Limb (tissue), 2 donors: ENCODE data around the gene TTC12.
A peak's percentile ranks its signal among the peaks of the same experiment; 100 is the strongest.

Experiments used
- DNase-seq, 2 donors: peaks; one replicate each; pipeline ENCODE4 v3.0.0-alpha.2; 2016; ENCODE audit errors: extremely low spot score in 2 of 2

Gene TTC12, protein sequence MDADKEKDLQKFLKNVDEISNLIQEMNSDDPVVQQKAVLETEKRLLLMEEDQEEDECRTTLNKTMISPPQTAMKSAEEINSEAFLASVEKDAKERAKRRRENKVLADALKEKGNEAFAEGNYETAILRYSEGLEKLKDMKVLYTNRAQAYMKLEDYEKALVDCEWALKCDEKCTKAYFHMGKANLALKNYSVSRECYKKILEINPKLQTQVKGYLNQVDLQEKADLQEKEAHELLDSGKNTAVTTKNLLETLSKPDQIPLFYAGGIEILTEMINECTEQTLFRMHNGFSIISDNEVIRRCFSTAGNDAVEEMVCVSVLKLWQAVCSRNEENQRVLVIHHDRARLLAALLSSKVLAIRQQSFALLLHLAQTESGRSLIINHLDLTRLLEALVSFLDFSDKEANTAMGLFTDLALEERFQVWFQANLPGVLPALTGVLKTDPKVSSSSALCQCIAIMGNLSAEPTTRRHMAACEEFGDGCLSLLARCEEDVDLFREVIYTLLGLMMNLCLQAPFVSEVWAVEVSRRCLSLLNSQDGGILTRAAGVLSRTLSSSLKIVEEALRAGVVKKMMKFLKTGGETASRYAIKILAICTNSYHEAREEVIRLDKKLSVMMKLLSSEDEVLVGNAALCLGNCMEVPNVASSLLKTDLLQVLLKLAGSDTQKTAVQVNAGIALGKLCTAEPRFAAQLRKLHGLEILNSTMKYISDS

DNA sequence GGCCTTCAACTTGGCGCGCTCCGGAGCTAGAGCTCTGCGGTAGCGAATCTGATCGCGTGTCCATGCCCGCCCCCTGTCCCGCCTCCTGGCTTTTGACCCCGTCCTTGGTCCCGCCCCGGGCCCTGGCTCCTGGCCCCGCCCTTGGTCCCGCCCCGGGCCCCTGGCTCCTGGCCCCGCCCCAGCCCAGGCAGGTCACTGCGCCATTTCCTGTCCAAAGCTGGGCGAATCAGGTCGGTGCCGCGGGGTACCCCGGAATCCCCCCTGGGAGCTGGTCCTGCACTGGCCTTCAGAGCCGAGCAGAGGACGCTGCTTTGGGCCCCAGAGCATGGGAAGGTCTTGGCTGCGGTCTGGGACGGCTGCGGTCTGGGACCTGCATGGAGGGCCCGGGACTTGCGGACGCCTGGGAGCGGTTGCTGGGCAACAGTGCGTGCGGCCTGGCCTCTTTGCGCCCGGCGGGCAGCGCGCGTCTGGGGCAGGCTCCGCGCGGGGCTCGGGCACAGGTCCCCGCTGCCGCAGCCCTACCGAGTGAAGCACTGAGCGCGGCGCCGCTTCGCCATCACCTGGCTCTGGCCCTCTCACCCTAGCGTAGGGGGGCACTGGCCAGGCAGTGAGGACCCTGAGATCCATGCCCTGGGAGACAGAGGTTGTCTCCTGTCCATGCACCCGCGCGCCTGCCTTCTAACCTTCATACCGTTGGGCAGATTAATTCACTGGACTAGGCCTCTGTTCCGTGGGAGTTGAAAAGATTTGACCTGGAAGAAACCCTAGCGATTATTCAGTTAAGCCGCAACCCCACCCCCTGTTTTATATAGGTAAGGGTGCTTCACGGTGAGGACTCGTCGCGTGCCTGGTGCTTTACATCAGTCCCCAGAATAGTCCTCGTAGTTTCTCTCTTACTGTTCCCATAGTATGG, at the start of gene TTC12:
TTC12 (plus strand) TSS at position 195 of the 913 bp plus-strand sequence. CDS start 1,675 bp downstream, outside the sequence.
- peak; percentile 84 to 94 for DNase-seq

DNA sequence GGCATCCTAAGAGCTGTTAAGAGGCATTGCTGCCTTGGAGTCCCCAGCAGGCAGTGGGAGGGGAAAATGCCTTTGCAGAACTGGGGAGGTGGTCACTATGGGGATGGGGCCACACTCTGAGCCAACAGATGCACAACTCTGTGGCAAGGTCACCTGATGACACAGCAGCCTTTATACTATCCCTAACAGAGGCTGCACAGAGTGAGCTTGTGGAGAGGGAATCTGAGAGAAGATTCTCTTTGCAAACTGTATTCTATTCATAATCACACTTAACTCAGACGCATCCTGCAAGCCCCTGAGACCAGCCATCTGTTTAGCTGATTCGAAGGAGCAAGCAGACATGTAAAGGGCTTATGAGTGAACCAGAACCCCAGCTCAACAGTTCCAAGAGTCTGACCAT, 49.0 kb upstream of the TTC12 start:
- no peak for DNase-seq

DNA sequence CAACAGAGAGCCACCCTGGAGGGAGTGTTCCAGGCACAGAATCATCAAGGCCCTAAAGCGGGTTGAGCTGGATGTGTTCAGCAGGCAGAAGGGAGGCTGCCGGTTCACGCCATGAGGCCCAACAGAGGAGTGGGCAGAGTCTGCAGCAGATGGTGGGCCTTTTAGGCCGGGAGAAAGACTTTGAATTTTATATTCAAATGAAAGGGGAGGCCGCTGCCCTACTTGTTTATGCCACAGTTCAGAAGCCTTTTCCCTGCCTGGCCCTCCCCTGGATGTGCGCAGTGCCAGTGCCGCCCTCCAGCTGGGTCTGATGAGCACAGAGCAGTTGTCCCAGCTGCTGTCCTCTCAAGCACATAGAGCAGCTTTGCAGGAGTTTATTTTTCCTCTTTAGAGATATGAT, 46.9 kb upstream of the TTC12 start:
- DNase-seq, result no peak

DNA sequence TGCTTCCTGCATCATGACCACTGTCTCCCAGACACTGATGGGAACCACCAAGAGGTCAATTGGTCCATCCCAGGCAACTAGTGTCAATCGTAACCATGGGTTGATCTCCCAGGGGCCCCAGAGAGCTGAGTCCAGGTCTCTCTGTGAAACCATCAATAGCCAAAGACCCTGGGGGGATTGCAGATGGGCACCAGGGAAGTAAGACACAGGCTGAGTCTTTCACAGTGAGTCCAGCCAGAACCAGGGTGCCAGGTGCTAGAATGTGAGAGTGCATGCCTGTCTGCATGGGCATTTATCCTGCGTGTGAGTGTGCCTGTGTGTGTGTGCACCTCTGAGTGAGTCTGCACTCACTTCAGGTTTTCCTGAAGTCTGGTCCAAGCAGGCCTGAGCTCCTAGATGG, 45.3 kb upstream of the TTC12 start:
- no peak for DNase-seq

DNA sequence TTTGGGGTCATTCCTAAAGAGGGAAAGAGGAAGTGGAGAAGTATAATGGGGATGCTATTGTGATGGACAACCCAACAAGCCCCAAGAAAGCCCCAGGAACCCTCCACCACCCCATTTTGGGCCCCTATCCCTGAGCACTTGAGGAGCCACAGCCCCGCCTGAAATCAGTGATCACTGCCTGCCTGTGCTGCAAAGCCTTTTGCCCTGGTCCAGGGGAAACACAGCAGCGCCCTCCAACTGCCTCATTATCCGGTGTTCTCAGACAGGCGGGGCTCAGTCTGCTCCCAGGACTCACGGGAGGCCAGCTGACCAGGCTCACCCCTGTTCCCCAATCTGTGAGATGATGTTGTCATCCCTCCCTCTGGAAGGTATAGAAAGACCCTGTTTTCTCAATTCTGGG, 44.7 kb upstream of the TTC12 start:
- no peak for DNase-seq

DNA sequence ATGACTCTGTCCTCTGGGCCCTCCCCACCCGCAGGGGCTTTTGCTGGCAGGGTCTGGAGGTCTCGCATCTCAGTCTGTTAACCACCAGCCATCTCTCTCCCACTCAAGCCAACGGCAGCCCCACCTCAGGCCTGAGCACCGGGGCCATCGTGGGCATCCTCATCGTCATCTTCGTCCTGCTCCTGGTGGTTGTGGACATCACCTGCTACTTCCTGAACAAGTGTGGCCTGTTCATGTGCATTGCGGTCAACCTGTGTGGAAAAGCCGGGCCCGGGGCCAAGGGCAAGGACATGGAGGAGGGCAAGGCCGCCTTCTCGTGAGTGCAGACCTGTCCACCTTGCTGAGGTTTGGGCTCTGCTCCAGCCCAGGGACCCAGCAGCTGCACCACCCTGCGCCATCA, 44.3 kb upstream of the TTC12 start:
- no peak for DNase-seq

DNA sequence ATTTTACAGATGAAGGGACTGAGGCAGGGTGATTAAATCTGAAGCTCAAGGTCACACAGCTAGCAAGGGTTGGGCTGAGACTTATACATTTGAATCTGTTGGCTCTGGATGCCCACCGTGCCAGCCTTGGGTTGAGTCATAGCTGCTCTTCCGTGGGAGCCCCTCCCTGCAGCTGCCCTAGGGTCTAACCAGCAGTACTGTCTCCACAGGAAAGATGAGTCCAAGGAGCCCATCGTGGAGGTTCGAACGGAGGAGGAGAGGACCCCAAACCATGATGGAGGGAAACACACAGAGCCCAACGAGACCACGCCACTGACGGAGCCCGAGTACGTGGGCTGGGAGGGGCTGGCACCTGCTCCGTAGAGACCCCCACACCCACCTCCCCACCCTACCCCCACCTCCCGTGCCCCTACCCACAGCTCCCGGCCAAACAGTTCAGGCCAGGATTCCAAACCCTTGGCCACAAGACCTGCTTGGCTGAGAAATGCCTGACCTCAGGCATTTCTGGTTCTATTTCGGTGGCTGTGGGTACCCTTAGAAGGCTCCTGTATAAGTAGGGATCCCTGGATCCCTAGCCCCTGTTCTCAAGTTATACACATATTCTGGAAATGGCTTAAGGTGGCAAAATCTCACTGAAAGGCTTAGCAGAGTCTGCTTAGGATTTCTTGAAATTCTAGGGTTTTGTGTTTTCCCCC, 42.7 kb upstream of the TTC12 start:
- no peak for DNase-seq

DNA sequence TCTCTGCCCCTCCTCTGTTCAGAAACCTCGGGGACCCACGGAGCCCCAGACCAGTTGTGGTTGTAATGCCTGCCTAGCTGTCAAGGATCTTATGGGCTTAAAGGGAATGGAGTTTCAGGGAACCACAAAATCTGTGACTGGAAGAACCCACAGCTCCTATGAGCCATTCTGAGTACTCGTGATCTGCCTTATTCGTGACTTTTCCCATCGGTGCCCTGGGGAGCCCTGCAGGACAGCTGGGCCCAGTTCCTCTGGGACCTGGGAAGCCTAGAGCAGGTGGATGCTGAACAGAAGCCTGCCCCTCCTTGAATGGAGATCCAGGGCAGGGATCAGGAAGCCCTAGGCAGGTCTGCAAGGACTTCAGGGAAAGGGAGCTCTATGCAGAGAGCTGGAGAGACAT, 42.1 kb upstream of the TTC12 start:
- no peak for DNase-seq

DNA sequence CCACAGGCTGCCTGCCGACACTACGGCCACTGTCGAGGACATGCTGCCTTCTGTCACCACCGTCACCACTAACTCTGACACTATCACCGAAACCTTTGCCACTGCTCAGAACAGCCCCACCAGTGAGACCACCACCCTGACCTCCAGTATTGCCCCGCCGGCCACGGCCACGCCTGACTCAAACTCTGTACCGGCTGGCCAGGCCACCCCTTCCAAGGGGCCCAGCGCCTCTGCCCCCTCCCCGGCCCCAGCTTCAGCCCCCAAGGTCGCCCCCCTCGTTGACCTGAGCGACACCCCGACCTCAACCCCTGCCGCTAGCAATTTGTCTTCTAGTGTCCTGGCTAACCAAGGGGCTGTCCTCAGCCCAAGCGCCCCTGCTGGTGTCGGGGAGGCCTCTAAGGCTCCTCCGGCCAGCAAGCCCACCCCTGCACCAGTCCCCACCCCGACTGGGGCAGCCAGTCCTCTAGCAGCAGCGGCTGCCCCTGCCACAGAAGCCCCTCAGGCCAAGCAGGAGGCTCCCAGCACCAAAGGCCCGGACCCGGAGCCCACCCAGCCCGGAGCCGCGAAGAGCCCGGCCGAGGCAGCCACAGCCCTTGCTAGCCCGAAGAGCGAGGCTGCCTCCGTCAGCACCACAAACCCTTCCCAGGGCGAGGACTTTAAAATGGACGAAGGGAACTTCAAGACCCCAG, 41.3 kb upstream of the TTC12 start:
- DNase-seq, result no peak

DNA sequence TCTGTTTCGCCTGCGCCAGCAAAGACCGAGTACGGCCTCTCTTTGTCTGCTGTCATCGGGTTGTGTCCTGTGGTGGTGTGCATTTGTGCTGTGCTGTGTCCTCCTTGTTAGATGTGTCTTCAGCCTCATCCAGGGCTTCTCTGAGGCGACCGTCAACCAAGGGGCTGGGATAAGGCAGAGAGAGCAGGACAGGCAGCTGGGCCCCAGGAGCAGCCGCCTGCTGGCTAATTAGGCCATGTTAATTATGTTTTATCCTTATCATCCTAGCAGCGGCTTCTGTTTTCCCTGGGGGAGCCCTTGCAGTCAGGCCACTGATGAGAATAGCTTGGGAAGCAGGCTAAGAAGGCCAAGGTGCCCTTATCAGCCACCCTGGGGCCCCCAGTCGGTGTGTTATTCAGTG, 40.7 kb upstream of the TTC12 start:
- no peak for DNase-seq

DNA sequence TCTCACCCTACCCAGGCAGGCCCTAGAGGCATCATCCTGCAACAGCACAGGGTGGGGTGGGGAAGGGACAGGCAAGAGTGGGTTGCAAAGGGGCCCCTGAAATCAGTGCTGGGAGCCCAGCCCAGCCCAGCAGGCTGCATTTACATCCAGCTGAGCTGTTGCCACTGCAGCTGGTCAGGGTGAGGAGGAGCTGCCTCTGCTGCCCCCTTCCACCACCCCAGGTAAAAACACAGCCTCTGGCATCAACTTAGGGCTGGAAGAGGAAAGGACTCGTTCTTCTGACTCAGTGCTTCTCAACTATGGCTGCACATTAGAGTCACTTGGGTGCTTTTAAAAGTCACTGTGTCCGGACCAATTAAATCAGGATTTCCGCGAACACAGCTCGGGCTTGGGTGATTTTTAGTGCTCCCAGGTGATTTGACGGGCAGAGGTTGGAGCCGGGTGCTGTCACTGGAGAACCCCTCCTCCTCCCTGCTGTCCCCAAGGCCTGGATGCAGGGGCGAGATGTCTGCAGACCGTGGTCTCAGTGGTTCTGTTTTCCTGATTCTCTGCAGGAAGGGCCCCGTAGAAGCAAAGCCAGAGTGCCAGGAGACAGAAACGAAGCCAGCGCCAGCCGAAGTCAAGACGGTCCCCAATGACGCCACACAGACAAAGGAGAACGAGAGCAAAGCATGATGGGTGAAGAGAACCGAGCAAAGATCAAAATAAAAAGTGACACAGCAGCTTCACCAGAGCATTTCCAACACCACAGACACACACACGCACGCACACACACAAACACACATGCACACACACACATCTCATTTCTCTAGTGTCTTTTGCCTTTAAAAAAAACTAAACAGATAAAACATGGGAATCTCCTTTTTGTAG, 39.4 kb upstream of the TTC12 start:
- no peak for DNase-seq

DNA sequence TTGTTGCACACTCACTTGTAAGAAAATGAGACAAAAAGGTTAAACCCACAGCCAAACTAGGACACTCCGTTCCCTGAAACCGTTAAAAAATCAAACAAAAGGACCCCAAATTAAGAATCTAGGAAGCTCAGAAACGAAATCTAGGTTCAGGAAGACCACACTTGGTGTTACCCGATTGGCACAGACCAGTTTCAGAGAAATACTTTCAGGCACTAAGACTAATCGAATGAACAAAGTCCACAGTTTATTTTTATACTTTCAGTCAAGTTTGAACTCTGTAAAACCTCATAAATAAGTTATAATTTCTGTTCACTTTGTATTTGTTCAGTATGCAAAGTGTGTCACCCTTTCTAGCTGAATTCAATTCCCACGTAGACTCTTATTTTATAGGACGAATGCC, 38.8 kb upstream of the TTC12 start:
- DNase-seq, result no peak

DNA sequence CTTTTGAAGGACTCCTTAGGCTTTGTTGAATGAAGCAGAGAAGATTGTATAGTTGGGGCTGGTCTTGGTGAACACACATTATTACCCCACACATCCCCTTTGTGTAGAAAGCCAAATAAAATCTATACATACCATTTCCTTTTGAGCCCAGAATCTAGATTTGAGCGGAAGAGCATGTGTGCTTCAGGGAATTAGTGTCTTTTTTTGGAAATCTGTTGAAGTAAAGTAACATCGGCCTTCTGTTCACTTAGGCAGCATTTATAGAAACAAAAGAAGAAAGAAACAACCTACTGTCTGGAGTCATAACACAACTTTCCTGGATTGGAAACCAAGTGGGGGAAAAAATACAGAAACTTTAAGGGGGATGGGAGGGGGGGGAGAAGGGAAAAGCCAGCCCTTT, 37.9 kb upstream of the TTC12 start:
- DNase-seq, result no peak

DNA sequence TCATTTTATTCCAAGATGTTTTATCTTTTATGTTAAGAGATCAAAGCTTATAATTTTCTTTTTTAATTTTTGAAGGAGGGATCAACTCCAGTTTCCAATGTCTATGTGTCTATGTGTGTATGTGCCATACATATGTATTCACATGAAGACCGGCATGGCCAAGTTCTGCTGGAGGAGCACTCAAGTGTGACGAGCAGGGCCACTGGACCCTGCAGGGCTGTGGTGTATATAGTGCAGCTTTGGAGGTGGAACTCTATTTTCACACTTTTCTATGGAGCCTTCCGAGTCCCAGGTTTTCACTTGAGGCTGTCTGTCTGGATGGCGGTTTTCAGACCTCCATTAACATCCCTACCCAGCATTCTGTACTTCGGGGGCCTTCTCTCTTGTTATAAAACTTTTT, 36.5 kb upstream of the TTC12 start:
- peak in 1 of 2 donors; percentile 4 for DNase-seq

DNA sequence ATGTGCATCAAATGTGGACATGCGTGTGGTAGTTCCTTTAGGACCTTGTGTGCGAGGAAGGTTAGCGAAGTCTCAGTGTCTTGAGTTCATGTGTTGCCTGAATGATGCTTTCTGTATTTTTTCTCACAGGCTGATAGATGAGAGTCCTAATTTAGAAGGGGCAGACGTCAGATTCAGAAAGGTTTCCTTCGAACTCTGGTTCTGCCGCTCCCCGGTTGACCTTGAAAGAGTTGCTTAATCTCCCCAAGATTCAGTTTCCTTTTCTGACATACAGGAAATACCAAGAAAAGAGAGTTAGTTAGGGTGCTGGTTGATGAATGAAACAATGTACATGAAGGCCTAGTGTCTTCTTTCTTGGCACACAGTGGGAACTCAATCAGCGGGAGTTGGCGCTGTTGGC, 35.9 kb upstream of the TTC12 start:
- no peak for DNase-seq

DNA sequence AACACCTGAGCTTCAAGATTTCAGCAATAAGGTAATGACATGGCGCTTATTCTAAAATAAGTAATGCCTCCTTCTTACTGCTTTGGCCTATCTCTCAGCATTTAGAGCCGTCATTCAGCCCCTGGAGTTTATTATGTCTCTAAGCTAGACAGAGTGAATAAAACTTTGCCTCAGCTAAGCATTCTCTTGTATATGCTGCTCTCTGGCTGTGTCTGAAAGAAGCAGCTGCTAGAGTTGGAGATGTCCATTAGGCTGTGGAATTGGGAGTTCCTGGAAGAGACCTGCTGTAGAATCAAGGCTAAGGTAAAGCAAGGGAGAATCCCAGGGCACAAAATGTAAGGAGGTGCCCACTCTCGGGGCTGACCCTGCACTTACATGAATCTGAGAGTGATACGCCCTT, 35.5 kb upstream of the TTC12 start:
- peak in 1 of 2 donors; percentile 17 for DNase-seq

DNA sequence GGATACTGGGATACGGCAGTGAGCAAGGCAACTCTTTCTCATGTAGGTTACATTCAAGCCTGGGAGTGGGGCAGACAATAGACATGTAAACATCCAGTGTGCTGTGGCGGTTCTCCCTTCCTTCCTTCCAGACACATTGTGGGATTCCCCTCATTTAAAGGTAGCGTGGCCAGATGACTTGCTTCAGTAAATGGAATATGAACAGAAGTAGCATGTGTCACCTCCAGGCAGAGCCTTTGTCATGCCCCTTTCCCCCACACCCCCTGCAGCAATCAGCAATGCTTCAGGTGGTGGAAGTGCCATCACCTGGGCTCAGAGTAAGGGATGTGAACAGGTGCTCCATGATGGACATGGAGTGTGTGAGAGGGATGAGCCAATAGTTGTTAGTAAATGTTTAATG, 34.8 kb upstream of the TTC12 start:
- DNase-seq, result peak in 1 of 2 donors; percentile 11

DNA sequence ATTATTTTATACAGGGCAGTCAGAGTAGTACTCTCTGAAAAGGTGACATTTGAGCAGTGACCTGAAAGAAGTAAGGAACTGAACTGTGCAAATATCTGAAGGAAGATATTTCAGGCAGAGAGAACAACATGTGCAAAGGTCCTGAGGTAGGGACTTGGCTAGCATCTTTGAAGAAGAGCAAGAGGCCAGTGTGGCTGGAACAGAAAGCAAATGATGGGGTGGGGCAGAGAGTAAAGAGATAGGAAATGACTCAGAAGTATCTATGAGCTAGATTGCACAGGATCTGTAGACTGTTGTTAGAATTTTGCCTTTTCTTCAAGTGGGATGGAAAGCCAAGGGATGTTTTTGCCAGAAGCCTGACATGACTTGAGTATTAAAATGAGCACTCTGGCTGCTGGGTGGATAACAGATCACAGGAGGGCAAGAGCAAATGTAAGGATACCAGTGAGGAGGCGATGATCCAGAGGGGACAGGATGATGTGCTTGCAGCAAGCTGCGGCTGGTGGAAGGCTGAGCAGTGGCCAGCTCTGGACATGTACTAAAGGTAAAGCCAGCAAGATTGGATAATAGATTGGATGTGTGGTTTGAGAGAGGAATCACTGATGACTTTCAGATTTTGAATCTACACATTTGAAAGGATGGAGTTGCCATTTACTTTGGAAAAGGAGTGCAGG, 33.2 kb upstream of the TTC12 start:
- DNase-seq, result no peak

DNA sequence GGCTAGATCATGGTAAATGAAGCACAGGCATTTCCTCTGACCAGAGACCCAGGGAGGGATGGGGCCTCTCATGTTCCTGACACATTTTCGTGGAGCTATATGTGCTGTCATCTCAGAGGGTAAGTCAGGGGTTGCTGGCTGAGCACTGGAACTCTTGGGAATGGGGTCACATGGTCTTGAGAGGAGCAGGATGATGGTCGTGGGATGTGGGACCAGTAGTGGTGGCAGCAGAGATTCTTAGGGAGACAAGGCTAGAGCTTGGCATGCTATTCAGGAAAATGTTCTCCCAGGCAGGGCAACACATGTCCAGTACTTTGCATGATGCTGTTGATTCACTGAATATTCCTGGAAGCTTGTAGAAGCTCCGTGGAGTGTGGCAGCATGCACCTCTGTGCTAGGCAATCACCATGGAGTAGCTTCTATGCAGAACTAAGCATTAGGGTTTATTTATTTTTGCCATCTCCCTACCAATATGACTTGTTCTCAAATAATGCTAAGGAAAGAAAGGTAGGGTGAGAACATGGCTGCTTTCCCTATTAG, 31.4 kb upstream of the TTC12 start:
- no peak for DNase-seq
